C4-2B (cell line): ENCODE measurements around the gene TSEN54.

Source experiments
- ZFX ChIP-seq: fragments of 450-650 bp; IDR thresholded peaks from 2 replicates; pipeline ENCODE4 v1.6.1; 2017
- TF ChIP-seq, protein P1 (sequence below): fragments of 450-650 bp; conservative IDR thresholded peaks from 2 replicates; pipeline ENCODE4 v1.5.1; 2017; ENCODE audit warnings: mild to moderate bottlenecking

- TF ChIP-seq, protein P1, sequence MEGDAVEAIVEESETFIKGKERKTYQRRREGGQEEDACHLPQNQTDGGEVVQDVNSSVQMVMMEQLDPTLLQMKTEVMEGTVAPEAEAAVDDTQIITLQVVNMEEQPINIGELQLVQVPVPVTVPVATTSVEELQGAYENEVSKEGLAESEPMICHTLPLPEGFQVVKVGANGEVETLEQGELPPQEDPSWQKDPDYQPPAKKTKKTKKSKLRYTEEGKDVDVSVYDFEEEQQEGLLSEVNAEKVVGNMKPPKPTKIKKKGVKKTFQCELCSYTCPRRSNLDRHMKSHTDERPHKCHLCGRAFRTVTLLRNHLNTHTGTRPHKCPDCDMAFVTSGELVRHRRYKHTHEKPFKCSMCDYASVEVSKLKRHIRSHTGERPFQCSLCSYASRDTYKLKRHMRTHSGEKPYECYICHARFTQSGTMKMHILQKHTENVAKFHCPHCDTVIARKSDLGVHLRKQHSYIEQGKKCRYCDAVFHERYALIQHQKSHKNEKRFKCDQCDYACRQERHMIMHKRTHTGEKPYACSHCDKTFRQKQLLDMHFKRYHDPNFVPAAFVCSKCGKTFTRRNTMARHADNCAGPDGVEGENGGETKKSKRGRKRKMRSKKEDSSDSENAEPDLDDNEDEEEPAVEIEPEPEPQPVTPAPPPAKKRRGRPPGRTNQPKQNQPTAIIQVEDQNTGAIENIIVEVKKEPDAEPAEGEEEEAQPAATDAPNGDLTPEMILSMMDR, result no peak
- TF ChIP-seq ZFX, result no peak
These were observed 50.1 kb downstream of the TSEN54 start for GRCh38 chr17:75566416-75566815.
